H1 (cell line): ENCODE data around the gene ST13.

ENCODE experiments used
- CHD2 ChIP-seq: IDR thresholded peaks from 2 replicates; pipeline ENCODE4 v1.6.1; 2012; ENCODE audit warnings: low read length, improper control_type of control experiment
- HDAC6 ChIP-seq: IDR thresholded peaks from one replicate; pipeline ENCODE4 v1.7.1; 2012; ENCODE audit warnings: low read depth, mild to moderate bottlenecking, inconsistent platforms, low read length, moderate library complexity
- POLR2A ChIP-seq, 2 experiments: IDR thresholded peaks; 1 replicate in 1 of 2; 2 replicates in 1 of 2; pipeline ENCODE4 v1.6.1; 2011; ENCODE audit warnings: low read depth in 2 of 2, low read length in 2 of 2, mild to moderate bottlenecking in 2 of 2; ENCODE audit errors: control extremely low read depth in 1 of 2
- SIX5 ChIP-seq: IDR thresholded peaks from 2 replicates; pipeline ENCODE4 v1.6.1; 2011; ENCODE audit warnings: mild to moderate bottlenecking, low read depth, low read length
- SUZ12 ChIP-seq: fragments of 200-600 bp; sonication (generic); IDR thresholded peaks from 2 replicates; pipeline ENCODE4 v1.6.1; 2012; ENCODE audit warnings: mild to moderate bottlenecking, inconsistent platforms, low read length, moderate library complexity, mixed read lengths
- TAF7 ChIP-seq: optimal IDR thresholded peaks from 2 replicates; pipeline ENCODE3; 2011; ENCODE audit warnings: low read depth, mild to moderate bottlenecking, inconsistent platforms, low read length, moderate library complexity, borderline replicate concordance
- TF ChIP-seq, protein P1 (sequence below), 3 experiments: IDR thresholded peaks; 1 replicate in 2 of 3; 2 replicates in 1 of 3; pipeline versions ENCODE4 v1.5.1 to v1.6.1; 2011; ENCODE audit warnings: low read length in 3 of 3, mild to moderate bottlenecking in 3 of 3, inconsistent platforms in 2 of 3, low read depth in 1 of 3, moderate library complexity in 1 of 3; ENCODE audit not compliant: insufficient read depth in 1 of 3; ENCODE audit errors: control extremely low read depth in 1 of 3

DNA sequence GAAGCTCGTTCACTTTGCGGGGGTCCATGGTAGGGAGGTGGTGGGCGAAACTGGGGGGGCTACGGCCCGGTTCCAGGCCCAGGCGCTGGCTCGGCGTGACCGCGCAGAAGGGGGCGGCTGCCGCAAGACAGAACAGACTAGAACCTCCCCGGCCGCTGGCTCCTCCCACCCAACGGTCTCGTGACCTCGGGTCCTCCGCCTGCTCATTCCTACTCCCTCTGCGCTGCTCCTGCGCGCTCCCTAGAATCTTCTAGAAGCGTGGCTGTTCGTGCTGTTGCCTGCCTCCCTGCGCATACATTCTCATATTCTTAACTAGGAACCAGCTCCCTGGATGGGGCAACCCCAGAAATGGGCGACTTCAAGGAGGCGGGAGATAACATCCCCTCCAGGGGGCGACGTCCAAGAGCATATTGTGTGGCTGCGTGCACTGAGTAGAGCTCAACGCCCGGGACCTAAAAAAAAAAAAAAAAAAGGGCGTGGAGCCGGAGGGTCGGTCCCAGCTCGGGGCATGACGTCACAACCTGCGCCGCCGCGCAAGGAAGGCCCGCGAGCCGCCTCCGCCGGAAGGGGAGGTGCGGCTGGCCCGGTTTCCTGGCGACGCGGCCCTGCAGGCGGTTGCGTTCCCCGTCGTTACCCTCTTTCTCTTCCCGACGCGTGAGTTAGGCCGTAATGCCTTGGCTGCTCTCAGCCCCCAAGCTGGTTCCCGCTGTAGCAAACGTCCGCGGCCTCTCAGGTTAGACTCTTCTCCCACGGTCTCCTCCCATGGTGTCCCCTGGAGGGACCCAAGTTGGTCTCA is at the start of gene ST13, which contains the start of gene XPNPEP3:
- peak; percentile 81 to 91 for TF ChIP-seq POLR2A (IDR thresholded peaks at IDR 0.05; ENCODE audit: control extremely low read depth in 1 of 2, low read depth in 2 of 2, low read length in 2 of 2)
- TF ChIP-seq, protein P1, sequence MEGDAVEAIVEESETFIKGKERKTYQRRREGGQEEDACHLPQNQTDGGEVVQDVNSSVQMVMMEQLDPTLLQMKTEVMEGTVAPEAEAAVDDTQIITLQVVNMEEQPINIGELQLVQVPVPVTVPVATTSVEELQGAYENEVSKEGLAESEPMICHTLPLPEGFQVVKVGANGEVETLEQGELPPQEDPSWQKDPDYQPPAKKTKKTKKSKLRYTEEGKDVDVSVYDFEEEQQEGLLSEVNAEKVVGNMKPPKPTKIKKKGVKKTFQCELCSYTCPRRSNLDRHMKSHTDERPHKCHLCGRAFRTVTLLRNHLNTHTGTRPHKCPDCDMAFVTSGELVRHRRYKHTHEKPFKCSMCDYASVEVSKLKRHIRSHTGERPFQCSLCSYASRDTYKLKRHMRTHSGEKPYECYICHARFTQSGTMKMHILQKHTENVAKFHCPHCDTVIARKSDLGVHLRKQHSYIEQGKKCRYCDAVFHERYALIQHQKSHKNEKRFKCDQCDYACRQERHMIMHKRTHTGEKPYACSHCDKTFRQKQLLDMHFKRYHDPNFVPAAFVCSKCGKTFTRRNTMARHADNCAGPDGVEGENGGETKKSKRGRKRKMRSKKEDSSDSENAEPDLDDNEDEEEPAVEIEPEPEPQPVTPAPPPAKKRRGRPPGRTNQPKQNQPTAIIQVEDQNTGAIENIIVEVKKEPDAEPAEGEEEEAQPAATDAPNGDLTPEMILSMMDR (IDR thresholded peaks at IDR 0.05; ENCODE audit: control extremely low read depth in 1 of 3, insufficient read depth in 1 of 3, low read depth in 1 of 3, low read length in 3 of 3), result no peak
- no peak for TF ChIP-seq HDAC6
- no peak for TF ChIP-seq CHD2
- peak; percentile 20 for TF ChIP-seq TAF7
- TF ChIP-seq SIX5, result no peak
- TF ChIP-seq SUZ12, result no peak
